NCI-H2227 (cell line): ENCODE results near the gene LIN54.
"Not testable (repeated sequence)": the region's sequence is repeated elsewhere in the genome, so short reads cannot be mapped to it uniquely, and the experiment has no call there.

ENCODE experiments used
- DNase-seq: peaks from one replicate; lab custom pipeline; 2025; ENCODE audit not compliant: unreplicated experiment; lab: John Stamatoyannopoulos, UW

LIN54 gene

GRCh38 chr4:83012687-83013419 lies 2.2 kb upstream of the LIN54 start:
- DNase-seq: peak; percentile 98

DNA sequence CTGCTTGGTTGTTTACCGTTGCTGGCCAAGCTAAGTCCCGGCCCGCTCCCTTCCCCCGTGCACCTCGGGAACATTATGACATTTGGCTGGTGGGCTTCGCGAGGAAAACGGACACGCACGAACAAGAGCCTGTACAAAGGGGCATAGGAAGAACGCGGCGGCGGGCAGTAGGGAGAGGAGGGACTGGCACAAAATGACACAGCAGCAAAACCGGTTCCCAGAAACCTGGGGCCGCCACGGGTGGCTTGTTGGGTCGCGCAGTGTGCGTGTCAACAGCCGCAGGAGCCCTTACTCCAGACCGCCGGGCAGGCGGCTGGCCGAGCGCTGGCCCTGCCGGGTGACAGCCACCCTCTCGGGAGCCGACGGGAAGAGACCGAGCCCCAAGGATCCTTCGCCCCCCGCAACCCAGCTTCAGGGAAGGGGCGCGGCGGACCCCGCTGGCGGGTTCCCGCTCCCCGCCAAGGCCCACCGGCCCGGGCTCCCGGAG lies 1.6 kb upstream of the LIN54 start:
- DNase-seq: peak; percentile 25

DNA sequence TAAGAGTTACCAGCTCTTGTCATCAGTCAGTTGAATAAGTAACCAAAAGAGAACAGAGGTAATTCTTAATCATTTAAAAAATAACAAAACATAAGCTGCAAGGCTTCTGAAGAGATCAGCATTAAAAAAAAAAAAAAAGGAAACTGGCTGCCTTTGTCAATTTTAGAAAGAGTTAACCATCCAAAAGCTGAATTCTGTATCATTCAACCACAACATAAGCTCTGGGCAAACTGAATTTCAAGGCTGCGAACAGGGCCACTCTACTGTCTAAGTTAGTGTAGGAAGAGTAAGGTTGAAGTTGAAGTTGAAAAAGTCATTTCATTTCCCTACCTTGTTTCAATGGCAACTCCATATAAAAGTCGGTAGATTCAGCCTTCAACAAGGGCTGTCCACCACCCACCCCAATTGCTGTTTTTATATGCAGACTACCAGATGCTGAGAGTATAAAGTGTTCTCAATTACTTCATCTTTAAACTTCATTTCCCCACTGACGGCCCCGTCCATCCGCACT lies 1.1 kb upstream of the LIN54 start:
- no peak for DNase-seq

DNA sequence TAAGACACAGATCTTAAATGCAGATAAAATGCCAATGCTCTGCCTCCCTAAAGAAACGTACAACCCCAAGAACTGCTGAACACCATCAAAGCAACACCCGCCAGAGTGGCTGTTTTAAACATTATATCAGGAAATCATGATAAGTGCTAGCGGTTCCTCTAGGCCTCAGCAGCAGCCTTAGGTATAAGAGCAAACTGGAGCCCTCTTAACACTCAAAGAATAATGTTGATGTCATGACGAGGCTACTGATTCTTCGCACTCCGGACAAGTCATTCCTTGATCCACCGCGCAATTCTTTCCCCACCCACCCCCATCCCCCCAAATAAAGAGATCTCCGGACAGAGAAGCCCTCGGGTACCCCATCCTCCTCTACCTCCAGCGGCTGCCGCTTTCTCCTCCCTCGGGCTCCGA lies 507 bp downstream of the LIN54 start:
- DNase-seq: peak; percentile 9

DNA sequence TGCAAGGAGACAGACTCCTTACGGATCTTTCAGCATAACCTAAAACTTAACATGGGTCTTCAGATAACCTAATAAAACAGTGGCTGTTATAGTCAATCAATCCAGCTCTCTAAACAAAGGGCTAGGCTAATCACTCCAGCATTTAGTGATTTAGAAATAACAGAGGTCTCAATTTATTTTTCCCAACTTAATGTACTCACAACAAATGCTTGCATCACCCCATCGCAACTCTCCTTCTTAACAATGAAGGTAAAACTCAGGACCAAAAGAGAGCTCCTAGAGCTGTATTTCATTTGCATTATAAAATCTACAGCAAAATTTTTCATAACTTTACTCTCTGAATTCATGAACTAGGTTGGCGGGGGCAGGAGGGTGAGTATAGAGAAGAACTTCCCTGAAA lies 1.1 kb downstream of the LIN54 start:
- DNase-seq: no peak

GRCh38 chr4:83003044-83003791 lies 7.4 kb downstream of the LIN54 start:
- DNase-seq: not testable (repeated sequence)

GRCh38 chr4:83002329-83002728 lies 8.3 kb downstream of the LIN54 start:
- DNase-seq: no peak

- DNase-seq: peak; percentile 1
These were observed 11.7 kb downstream of the LIN54 start for GRCh38 chr4:82998898-82999297.

DNA sequence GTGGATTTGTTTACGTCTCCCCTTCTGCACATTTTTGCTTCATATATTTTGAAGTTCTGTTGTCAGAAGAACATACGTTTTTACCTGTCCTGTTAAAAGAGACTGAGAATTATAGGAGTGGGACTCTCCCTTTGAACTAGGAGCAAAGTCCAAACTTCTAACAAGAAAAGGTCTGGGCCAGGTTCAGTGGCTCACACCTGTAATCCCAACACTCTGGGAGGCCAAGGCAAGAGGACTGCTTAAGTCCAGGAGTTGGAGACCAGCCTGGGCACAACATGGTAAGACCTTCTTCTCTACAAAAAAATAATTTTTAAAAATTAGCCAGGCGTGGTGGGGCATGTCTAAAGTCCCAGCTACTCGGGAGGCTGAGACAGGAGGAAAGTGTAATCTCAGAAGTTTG lies 15.8 kb downstream of the LIN54 start:
- no peak for DNase-seq

DNA sequence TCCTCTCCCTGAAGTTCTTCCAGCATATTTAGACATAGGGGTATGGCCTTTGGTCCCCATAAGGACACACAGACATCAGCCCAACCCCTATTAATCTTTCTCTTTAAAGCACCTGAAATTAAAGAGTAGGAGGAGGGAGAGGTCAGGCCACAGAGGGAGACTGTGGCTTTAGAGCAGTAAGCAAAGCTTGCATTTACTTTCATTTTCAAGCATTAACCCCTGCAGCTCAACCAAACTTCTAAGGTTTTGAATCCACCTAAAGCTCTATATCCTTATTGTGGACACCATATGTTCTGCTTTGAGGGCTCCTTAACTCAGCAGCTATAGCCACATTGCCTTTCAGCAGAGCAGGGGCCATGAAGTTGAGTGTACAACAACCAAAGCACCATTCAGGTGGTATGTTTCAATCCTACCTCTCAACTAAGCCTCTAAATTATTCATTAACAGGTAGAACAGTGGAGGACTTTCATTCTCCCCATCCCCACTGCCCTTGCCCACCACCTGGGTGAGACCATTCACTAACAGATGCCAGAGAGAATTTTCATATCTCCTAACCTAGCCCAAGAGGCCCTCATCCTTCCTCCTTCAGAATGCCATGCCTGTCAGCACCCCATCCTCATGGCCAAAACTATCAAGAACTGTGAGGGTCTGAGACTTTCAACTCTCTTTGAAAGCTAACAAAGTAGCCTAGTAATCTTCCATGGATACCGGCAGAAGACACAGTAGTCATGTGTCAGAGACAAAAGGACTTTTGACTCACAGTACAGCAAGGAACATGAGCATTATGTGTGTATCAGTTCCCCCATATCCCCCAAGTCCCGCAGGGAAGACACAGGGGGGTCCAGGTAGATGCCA lies 20.8 kb downstream of the LIN54 start:
- no peak for DNase-seq

- no peak for DNase-seq
These were observed 22.2 kb downstream of the LIN54 start for GRCh38 chr4:82988323-82988832.

GRCh38 chr4:82987519-82987918 lies 23.1 kb downstream of the LIN54 start:
- not testable (repeated sequence) for DNase-seq

- peak; percentile 2 for DNase-seq
These were observed 26.2 kb downstream of the LIN54 start for GRCh38 chr4:82984459-82984858.

DNA sequence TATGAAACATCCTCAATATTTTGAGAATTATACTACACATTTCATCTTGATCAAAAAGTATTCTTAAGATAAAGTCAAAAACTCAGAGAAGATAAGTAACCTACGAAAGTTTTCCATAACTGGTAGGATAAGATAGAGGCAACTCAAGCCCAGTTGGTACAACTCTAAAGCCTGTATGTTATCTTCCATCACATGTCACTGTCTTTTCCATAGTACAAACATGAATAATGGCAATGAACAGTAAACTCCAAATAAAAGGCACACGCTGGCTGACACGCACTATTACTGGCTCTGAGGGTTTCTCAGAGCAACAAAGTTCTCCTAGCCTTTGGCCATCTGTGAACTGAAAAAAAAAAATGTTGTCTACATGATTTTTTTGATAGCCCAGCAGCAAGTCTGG lies 27.2 kb downstream of the LIN54 start:
- no peak for DNase-seq

DNA sequence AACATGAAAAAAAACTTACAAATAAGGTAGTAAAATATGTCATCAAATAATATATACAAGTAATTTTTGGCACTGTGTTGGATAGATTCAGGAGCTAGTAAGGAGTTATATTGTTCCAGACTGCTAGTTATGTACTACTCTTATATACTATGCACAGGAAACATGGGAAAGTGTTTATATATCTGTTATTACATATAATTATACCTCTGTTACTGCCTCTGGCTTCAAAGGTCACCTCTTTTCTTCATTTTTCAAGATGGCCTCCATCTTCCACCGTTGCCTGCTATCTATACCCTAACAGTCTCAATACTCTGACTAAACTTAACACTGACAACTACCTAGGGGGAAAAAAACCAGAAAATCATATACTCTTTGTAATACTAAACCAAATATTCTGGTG lies 29.5 kb downstream of the LIN54 start:
- peak; percentile 5 for DNase-seq

DNA sequence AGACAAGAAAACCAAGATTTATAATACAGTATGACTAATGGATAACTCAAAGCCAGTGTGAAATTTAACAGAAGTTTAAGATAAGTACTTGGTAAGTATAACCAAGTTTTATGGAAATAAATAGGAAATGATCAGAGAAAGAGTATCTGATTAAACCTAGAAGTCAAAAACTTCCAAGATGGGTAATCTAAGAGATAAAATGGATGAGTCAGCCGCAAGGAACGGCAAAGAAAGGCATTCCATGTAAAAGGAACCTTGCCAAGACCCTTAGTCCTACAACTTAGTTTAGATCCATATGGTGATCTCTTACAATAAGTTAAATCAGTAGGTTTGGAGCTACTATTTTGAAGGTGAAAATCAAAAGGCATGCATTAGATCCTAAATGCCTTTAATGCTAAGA lies 34.8 kb downstream of the LIN54 start:
- no peak for DNase-seq

DNA sequence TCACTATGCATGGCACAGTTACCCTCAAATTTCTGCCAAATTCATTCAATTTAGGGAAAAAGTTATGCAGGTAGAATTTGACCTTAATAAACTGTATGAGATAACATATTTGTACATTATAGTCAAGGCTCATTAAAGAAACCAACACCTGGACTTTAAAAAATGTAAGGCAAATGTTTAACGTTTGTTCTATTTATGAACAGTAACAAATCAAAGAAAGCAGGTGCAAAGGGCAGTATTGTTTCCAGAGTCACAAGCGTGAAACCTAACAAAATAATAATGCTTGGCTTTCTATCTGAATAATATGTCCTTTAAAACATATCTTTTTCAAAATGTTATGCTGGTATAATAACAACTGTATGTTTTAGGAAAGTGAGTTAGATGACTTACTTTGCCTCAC lies 41.2 kb downstream of the LIN54 start:
- no peak for DNase-seq

GRCh38 chr4:82968972-82969371 lies 41.7 kb downstream of the LIN54 start:
- no peak for DNase-seq

GRCh38 chr4:82965763-82966162 lies 44.9 kb downstream of the LIN54 start:
- DNase-seq: no peak

DNA sequence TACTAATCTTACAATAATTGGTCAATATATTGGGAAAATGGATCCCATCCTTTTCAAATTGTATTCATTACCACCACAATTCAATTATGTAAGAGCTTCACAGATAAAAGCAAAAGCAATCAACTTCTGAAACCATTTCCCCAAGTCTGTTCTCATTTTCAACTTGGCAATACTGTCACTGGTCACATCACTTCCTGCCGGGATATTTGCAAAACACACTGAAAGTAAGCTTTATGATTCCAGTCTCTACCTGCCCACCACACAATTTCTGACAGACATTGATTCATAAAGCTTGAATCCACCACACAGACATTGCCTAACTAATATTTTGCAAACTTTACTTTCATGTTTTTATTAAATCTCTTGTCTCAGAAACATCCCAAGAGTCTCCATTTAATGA lies 53.6 kb downstream of the LIN54 start:
- DNase-seq: no peak

DNA sequence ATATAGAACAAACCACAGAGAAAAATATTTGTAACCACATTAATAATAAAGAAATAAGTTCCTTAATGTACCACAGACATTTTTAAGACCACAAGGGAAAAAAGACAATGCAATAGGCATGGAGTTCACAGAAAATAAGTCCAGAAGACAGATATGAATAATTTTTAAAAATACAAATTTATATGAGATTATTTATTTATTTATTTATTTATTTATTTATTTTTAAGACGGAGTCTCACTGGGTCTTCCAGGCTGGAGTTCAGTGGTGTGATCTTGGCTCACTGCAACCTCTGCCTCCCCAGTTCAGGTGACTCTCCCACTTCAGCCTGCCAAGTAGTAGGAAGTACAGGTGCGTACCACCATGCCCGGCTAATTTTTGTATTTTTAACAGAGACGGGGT lies 56.4 kb downstream of the LIN54 start:
- DNase-seq: no peak
